GM12878 (cell line): Measurements from ENCODE around the gene IL17RE. TPM values are rescaled to one million over a fixed set of nuclear protein-coding genes. Genes with fewer than 3 reads are reported as not detected.

Experiments used
- ATAC-seq: fragments of 200-7000 bp; cut with Tn5 transposase; 3 replicates; pipeline ENCODE4 v1.9.1; 2020; ENCODE audit warnings: mild to moderate bottlenecking, moderate library complexity
- BruUV-seq: library from RNA; stranded (reverse); fragments of 400-500 nt; replicated peaks from 2 replicates; lab custom pipeline; 2021; lab: Mats Ljungman, UMichigan
- CTCF ChIA-PET: fragments of 300-600 bp; sonication (Branson Sonifier 250); formaldehyde crosslinking; extraction: SDS; loops from one replicate; lab custom pipeline; 2021; ENCODE audit warnings: inconsistent platforms; lab: Yijun Ruan, JAX
- POLR2A ChIA-PET: fragments of 350-600 bp; formaldehyde crosslinking; extraction: SDS; loops from one replicate; lab custom pipeline; 2021; ENCODE audit warnings: inconsistent platforms; lab: Charles Lee
- RAD21 ChIA-PET: fragments of 300-600 bp; sonication (Branson Sonifier 250); formaldehyde crosslinking; loops from one replicate; lab custom pipeline; 2023; ENCODE audit warnings: antibody characterized with exemption; ENCODE audit not compliant: unreplicated experiment; lab: Charles Lee
- SMC1A ChIA-PET: fragments of 300-600 bp; sonication (Branson Sonifier 250); formaldehyde crosslinking; loops from one replicate; lab custom pipeline; 2023; ENCODE audit not compliant: unreplicated experiment, uncharacterized antibody; lab: Charles Lee
- DNase-seq: peaks from one replicate; pipeline ENCODE4 v3.0.0-alpha.2; 2011; ENCODE audit warnings: low read depth, low spot score
- FAIRE-seq: peaks from 3 replicates; lab custom pipeline; 2011; peaks lifted over from hg19 to GRCh38; lab: Jason Lieb, UNC
- H2AFZ ChIP-seq: 2 replicates; pipeline ENCODE4 v1.6.0; 2011; ENCODE audit warnings: low read depth, low read length, control low read depth; ENCODE audit not compliant: control insufficient read depth
- H3K27ac ChIP-seq: 2 replicates; pipeline ENCODE4 v1.5.1; 2011; ENCODE audit warnings: control low read depth; ENCODE audit not compliant: control insufficient read depth, insufficient read depth
- H3K27me3 ChIP-seq, 2 experiments: replicated peaks in 1 of 2; 2 replicates each; pipeline versions ENCODE4 v1.6.0 to v1.6.1; 2011; ENCODE audit warnings: low read length in 1 of 2; ENCODE audit not compliant: control insufficient read depth in 2 of 2, insufficient read depth in 2 of 2
- H3K36me3 ChIP-seq, 2 experiments: 2 replicates each; pipeline ENCODE4 v1.5.1; 2011; ENCODE audit warnings: low read length in 1 of 2; ENCODE audit not compliant: control insufficient read depth in 2 of 2, insufficient read depth in 2 of 2
- H3K4me1 ChIP-seq: 2 replicates; pipeline ENCODE4 v1.6.1; 2011; ENCODE audit warnings: mild to moderate bottlenecking, low read length, moderate library complexity, mixed read lengths; ENCODE audit not compliant: control insufficient read depth, insufficient read depth
- H3K4me2 ChIP-seq: 2 replicates; pipeline ENCODE4 v1.6.0; 2011; ENCODE audit warnings: control low read depth; ENCODE audit not compliant: control insufficient read depth, insufficient read depth
- H3K4me3 ChIP-seq: fragments of 200-600 bp; sonication (generic); 2 replicates; pipeline ENCODE4 v1.5.1; 2016
- H3K79me2 ChIP-seq: 2 replicates; pipeline ENCODE4 v1.6.0; 2011; ENCODE audit warnings: low read length; ENCODE audit not compliant: control insufficient read depth, insufficient read depth
- H3K9ac ChIP-seq: 2 replicates; pipeline ENCODE4 v1.8.0; 2011; ENCODE audit warnings: low read length, control low read depth, mixed read lengths; ENCODE audit not compliant: control insufficient read depth, insufficient read depth
- H3K9me3 ChIP-seq: replicated peaks from 3 replicates; pipeline ENCODE4 v1.5.1; 2011; ENCODE audit warnings: mild to moderate bottlenecking, low read length; ENCODE audit not compliant: control insufficient read depth, insufficient read depth
- H4K20me1 ChIP-seq: 2 replicates; pipeline ENCODE4 v1.6.0; 2011; ENCODE audit not compliant: control insufficient read depth, insufficient read depth
- EGR1 ChIP-seq, 2 experiments: IDR thresholded peaks; 1 replicate in 1 of 2; 2 replicates in 1 of 2; pipeline ENCODE4 v1.6.1; 2011 to 2012; ENCODE audit warnings: low read depth in 2 of 2, low read length in 2 of 2, borderline replicate concordance in 1 of 2, mild to moderate bottlenecking in 1 of 2, moderate library complexity in 1 of 2
- ZNF207 ChIP-seq: fragments of 450-650 bp; IDR thresholded peaks from 2 replicates; pipeline ENCODE4 v1.6.1; 2014; ENCODE audit warnings: antibody characterized with exemption, mild to moderate bottlenecking, borderline replicate concordance
- WGBS: methylation state at CpG from one replicate; pipeline ENCODE4 v1.1.6; 2016; ENCODE audit warnings: low lambda C conversion rate; ENCODE audit not compliant: insufficient replicate concordance, insufficient coverage; ENCODE audit errors: missing lambda C conversion rate; 5-methylcytosine and 5-hydroxymethylcytosine counted together
- in situ Hi-C: fragments of 300-500 bp; cut with MboI; formaldehyde crosslinking; loops from 9 replicates; pipeline ENCODE4 v1.14.3; 2018; ENCODE audit warnings: mixed read lengths
- intact Hi-C: fragments of 100-400 bp; cut with micrococcal nuclease; formaldehyde crosslinking; loops from one replicate; pipeline ENCODE4 v1.14.2; 2022; ENCODE audit not compliant: unreplicated experiment
- polyA plus RNA-seq, 11 experiments: library from polyadenylated mRNA; depleted of rRNA in 4 of 11; unstranded in 6 of 11; stranded (reverse) in 5 of 11; fragments of >200 nt; fragmentation: Nextera tagmentation in 4 of 11; fragmentation: Illumina TruSeq in 1 of 11; extraction: Ambion mirVana in 4 of 11; extraction: Trizol in 1 of 11; gene quantifications; 1 replicate in 1 of 11; 2 replicates in 10 of 11; pipeline versions ENCODE4 v1.2.1 to v1.2.3, GENCODE V29; 2011 to 2016; ENCODE audit warnings: inconsistent platforms in 2 of 11, missing spikeins in 2 of 11, low read depth in 1 of 11
- total RNA-seq, 4 experiments: library from RNA; depleted of rRNA in 3 of 4; stranded (reverse); fragments of >200 nt in 3 of 4; fragmentation: Illumina TruSeq in 1 of 4; extraction: Trizol in 1 of 4; gene quantifications; 2 replicates each; pipeline versions ENCODE4 v1.2.1 to v1.2.3, GENCODE V29; 2013 to 2021

Gene IL17RE
- total and polyA plus RNA-seq, 10 of the 15 experiments (the other 5 are each of a cell fraction or from before 2014, with no cell fraction given), result 0.04 to 0.51 (median 0.12) TPM; not detected in 2

- Histone ChIP-seq H3K79me2 (no peaks in the 10 kb centered on the region), H3K27me3 (peaks cover 0 to 2% of the 10 kb centered on the region in 2 experiments; a peak in 1 of 4 replicates), H3K9ac (no peak overlapping the region; the same call in 1 of the 2 replicates), H2AFZ (peak overlapping the region; percentile 81), H3K9me3 (no peaks in the 10 kb centered on the region), H4K20me1 (no peaks in the 10 kb centered on the region), H3K4me3 (peak overlapping the region; percentile 54), H3K4me2 (peak overlapping the region; percentile 98)
- ATAC-seq (no peak; the same call in 1 of the 3 replicates), DNase-seq (no peak)
- BruUV-seq, result no TSS peak
- intact Hi-C loops, result no loop called here
- RAD21 ChIA-PET, result interaction anchor here (1.2 kb wide), 1 partner anchor 18 kb away, joined by 4 read pairs; no protein-coding TSS in a partner anchor
- TF ChIP-seq ZNF207 (no peak), EGR1 (IDR thresholded peaks at IDR 0.05; ENCODE audit: borderline replicate concordance in 1 of 2, low read depth in 2 of 2, low read length in 2 of 2) (0 out of 3 replicates have a peak, but pooled peaks of 1 of the 2 experiments have one; percentile 8)
- TF ChIP-seq, all 136 proteins: peak for 1
- 58% methylated on average over 8 of the region's 15 CpGs for WGBS
- in situ Hi-C loops, result no loop called here
- H3K36me3 ChIP-seq, result no peaks in the 10 kb centered on the region
- FAIRE-seq, result no peak
- SMC1A ChIA-PET, result interaction anchor here (0.6 kb wide), 1 partner anchor 23 kb away, joined by 3 read pairs; no protein-coding TSS in a partner anchor
- H3K4me1 ChIP-seq, result peaks cover 12% of the 10 kb centered on the region
- CTCF ChIA-PET, result interaction anchor here (1.3 to 4.4 kb wide), 3 partner anchors 17 to 64 kb away, joined by 3 to 31 read pairs (median 3); partner anchors contain the start of gene CRELD1
- POLR2A ChIA-PET, result interaction anchor here (0.8 kb wide), 1 partner anchor 14 kb away, joined by 3 read pairs; no protein-coding TSS in a partner anchor
- H3K27ac ChIP-seq, result no peak overlapping the region
These were observed 12.1 kb downstream of the IL17RE start for GRCh38 chr3:9914559-9915253.
